Muscle layer of duodenum (tissue), 2 donors: Measurements from ENCODE around the gene OR2Y1.
"Not testable (repeated sequence)": the region's sequence is repeated elsewhere in the genome, so short reads cannot be mapped to it uniquely, and the experiment has no call there.

Experiments used
- H3K27ac ChIP-seq: one replicate; pipeline ENCODE4 v1.7.0; 2013; ENCODE audit warnings: mild to moderate bottlenecking, low read length
- H3K27me3 ChIP-seq: one replicate; pipeline ENCODE4 v1.7.0; 2013; ENCODE audit warnings: low read depth, mild to moderate bottlenecking, control low read depth, low read length
- H3K36me3 ChIP-seq, 2 donors: one replicate each; pipeline ENCODE4 v1.7.0; 2013; ENCODE audit warnings: low read length in 2 of 2, control low read depth in 1 of 2, mild to moderate bottlenecking in 1 of 2; ENCODE audit not compliant: insufficient read depth in 2 of 2, control insufficient read depth in 1 of 2
- H3K4me1 ChIP-seq, 2 donors: one replicate each; pipeline ENCODE4 v1.7.0; 2013; ENCODE audit warnings: low read length in 2 of 2, mild to moderate bottlenecking in 2 of 2, control low read depth in 1 of 2, moderate library complexity in 1 of 2; ENCODE audit not compliant: insufficient read depth in 2 of 2, control insufficient read depth in 1 of 2
- H3K4me3 ChIP-seq, 2 donors: one replicate each; pipeline ENCODE4 v1.7.0; 2013; ENCODE audit warnings: low read length in 2 of 2, low read depth in 1 of 2, mild to moderate bottlenecking in 1 of 2
- H3K9me3 ChIP-seq, 2 donors: one replicate each; pipeline ENCODE4 v1.7.0; 2013; ENCODE audit warnings: low read length in 2 of 2, control low read depth in 1 of 2, mild to moderate bottlenecking in 1 of 2; ENCODE audit not compliant: control insufficient read depth in 1 of 2
- donor health status: healthy.

Gene OR2Y1

GRCh38 chr5:180779985-180780610 is 40.2 kb upstream of the OR2Y1 start:
- no peaks in the 10 kb centered on the region for H3K36me3 ChIP-seq
- no peaks in the 10 kb centered on the region for H3K27me3 ChIP-seq
- no peak overlapping the region for H3K4me3 ChIP-seq
- H3K4me1 ChIP-seq: peaks cover 2 to 4% of the 10 kb centered on the region in 2 donors
- no peak overlapping the region for H3K27ac ChIP-seq
- no peaks in the 10 kb centered on the region for H3K9me3 ChIP-seq

- Histone ChIP-seq H3K27me3 (no peaks in the 10 kb centered on the region), H3K4me1 (no peaks in the 10 kb centered on the region), H3K9me3 (no peaks in the 10 kb centered on the region), H3K36me3 (no peaks in the 10 kb centered on the region), H3K4me3 (no peak overlapping the region), H3K27ac (no peak overlapping the region)
These were observed 37.6 kb upstream of the OR2Y1 start for GRCh38 chr5:180777475-180777874.

GRCh38 chr5:180776376-180776775 is 36.5 kb upstream of the OR2Y1 start:
- no peaks in the 10 kb centered on the region for H3K27me3 ChIP-seq
- no peak overlapping the region for H3K27ac ChIP-seq
- H3K36me3 ChIP-seq: no peaks in the 10 kb centered on the region
- no peak overlapping the region for H3K4me3 ChIP-seq
- H3K4me1 ChIP-seq: no peaks in the 10 kb centered on the region
- peaks cover 0 to 5% of the 10 kb centered on the region in 2 donors for H3K9me3 ChIP-seq

- Histone ChIP-seq H3K27ac (no peak overlapping the region), H3K27me3 (no peaks in the 10 kb centered on the region), H3K36me3 (no peaks in the 10 kb centered on the region)
These were observed 35.8 kb upstream of the OR2Y1 start for GRCh38 chr5:180775624-180776023.

GRCh38 chr5:180771839-180772238 is 32.0 kb upstream of the OR2Y1 start:
- Histone ChIP-seq H3K36me3 (no peaks in the 10 kb centered on the region), H3K27me3 (no peaks in the 10 kb centered on the region), H3K9me3 (peaks cover 0 to 5% of the 10 kb centered on the region in 2 donors), H3K4me1 (no peaks in the 10 kb centered on the region), H3K27ac (no peak overlapping the region), H3K4me3 (no peak overlapping the region)

More at GRCh38 chr5:180775624-180776023, 35.8 kb upstream of the OR2Y1 start:
- H3K9me3 ChIP-seq: peaks cover 0 to 5% of the 10 kb centered on the region in 2 donors
- H3K4me3 ChIP-seq: no peak overlapping the region
- no peaks in the 10 kb centered on the region for H3K4me1 ChIP-seq

- Histone ChIP-seq H3K27me3 (no peaks in the 10 kb centered on the region), H3K4me1 (no peaks in the 10 kb centered on the region), H3K9me3 (peaks cover 0 to 5% of the 10 kb centered on the region in 2 donors), H3K27ac (no peak overlapping the region), H3K36me3 (no peaks in the 10 kb centered on the region), H3K4me3 (no peak overlapping the region)
These were observed 30.0 kb upstream of the OR2Y1 start for GRCh38 chr5:180769821-180770220.

GRCh38 chr5:180755601-180756000 is 15.7 kb upstream of the OR2Y1 start:
- no peak overlapping the region for H3K4me3 ChIP-seq
- H3K36me3 ChIP-seq: no peaks in the 10 kb centered on the region
- no peaks in the 10 kb centered on the region for H3K4me1 ChIP-seq
- H3K9me3 ChIP-seq: peaks cover 3 to 32% of the 10 kb centered on the region in 2 donors
- no peak overlapping the region for H3K27ac ChIP-seq
- H3K27me3 ChIP-seq: no peaks in the 10 kb centered on the region

GRCh38 chr5:180744253-180744652 is 4.4 kb upstream of the OR2Y1 start:
- H3K27me3 ChIP-seq: no peaks in the 10 kb centered on the region
- H3K27ac ChIP-seq: no peak overlapping the region
- H3K4me3 ChIP-seq: no peak overlapping the region
- H3K36me3 ChIP-seq: no peaks in the 10 kb centered on the region
- no peaks in the 10 kb centered on the region for H3K9me3 ChIP-seq
- no peaks in the 10 kb centered on the region for H3K4me1 ChIP-seq

- no peaks in the 10 kb centered on the region for H3K27me3 ChIP-seq
These were observed 2.9 kb upstream of the OR2Y1 start for GRCh38 chr5:180742727-180743126.

GRCh38 chr5:180740953-180741352 is 1.1 kb upstream of the OR2Y1 start:
- not testable (repeated sequence) for H3K4me1 ChIP-seq, H3K36me3 ChIP-seq, H3K4me3 ChIP-seq, H3K27ac ChIP-seq, H3K9me3 ChIP-seq, H3K27me3 ChIP-seq

More at GRCh38 chr5:180742727-180743126, 2.9 kb upstream of the OR2Y1 start:
- Histone ChIP-seq H3K4me1 (no peaks in the 10 kb centered on the region), H3K9me3 (no peaks in the 10 kb centered on the region), H3K4me3 (no peak overlapping the region), H3K36me3 (no peaks in the 10 kb centered on the region), H3K27ac (no peak overlapping the region)

GRCh38 chr5:180739271-180739670 is 587 bp downstream of the OR2Y1 start:
- H3K27ac ChIP-seq: no peak overlapping the region
- H3K4me3 ChIP-seq: no peak overlapping the region
- H3K36me3 ChIP-seq: no peaks in the 10 kb centered on the region
- H3K9me3 ChIP-seq: no peaks in the 10 kb centered on the region
- H3K27me3 ChIP-seq: no peaks in the 10 kb centered on the region
- H3K4me1 ChIP-seq: no peaks in the 10 kb centered on the region

GRCh38 chr5:180736536-180736935 is 3.3 kb downstream of the OR2Y1 start:
- Histone ChIP-seq H3K27ac (no peak overlapping the region), H3K36me3 (no peaks in the 10 kb centered on the region), H3K9me3 (no peaks in the 10 kb centered on the region), H3K27me3 (no peaks in the 10 kb centered on the region), H3K4me3 (no peak overlapping the region), H3K4me1 (no peaks in the 10 kb centered on the region)
